A673 (cell line): ENCODE results near the gene ARHGAP18.

Experiments
- EZH2 ChIP-seq: fragments of 200-600 bp; sonication (generic); IDR thresholded peaks from 2 replicates; pipeline ENCODE4 v1.6.1; 2017; ENCODE audit warnings: borderline replicate concordance, low read depth, mild to moderate bottlenecking, mixed read lengths, antibody characterized with exemption, low read length; ENCODE audit not compliant: poor library complexity, severe bottlenecking
- TF ChIP-seq, protein P1 (sequence below): fragments of 300-800, 200-600 bp; sonication (generic); conservative IDR thresholded peaks from 2 replicates; pipeline ENCODE4 v1.5.1; 2017; ENCODE audit warnings: low read depth, mild to moderate bottlenecking, antibody characterized with exemption, low read length, moderate library complexity, mixed read lengths

DNA sequence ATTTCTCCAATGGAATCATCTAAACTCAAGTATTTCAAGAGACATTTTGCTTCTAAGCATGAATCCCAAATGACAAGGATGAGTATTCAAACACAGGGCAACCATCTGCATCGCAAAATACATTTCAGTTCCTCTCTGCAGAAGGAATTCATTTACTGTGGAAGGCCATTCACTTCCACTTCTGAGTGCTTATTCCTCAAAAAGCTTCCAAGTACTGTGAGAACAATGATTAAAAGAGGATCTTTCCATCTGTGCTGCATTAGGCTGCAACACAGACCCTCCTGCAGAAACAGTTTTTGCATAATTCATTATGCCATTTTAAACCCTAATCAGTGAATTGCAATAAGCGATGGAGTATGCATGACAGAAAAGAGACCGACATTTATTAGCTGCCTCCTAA, 52.5 kb downstream of the ARHGAP18 start:
- TF ChIP-seq, protein P1, sequence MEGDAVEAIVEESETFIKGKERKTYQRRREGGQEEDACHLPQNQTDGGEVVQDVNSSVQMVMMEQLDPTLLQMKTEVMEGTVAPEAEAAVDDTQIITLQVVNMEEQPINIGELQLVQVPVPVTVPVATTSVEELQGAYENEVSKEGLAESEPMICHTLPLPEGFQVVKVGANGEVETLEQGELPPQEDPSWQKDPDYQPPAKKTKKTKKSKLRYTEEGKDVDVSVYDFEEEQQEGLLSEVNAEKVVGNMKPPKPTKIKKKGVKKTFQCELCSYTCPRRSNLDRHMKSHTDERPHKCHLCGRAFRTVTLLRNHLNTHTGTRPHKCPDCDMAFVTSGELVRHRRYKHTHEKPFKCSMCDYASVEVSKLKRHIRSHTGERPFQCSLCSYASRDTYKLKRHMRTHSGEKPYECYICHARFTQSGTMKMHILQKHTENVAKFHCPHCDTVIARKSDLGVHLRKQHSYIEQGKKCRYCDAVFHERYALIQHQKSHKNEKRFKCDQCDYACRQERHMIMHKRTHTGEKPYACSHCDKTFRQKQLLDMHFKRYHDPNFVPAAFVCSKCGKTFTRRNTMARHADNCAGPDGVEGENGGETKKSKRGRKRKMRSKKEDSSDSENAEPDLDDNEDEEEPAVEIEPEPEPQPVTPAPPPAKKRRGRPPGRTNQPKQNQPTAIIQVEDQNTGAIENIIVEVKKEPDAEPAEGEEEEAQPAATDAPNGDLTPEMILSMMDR: no peak
- no peak for TF ChIP-seq EZH2
